Kidney (tissue), 14 donors: ENCODE data around the gene C22orf15. TPM values are rescaled to one million over a fixed set of nuclear protein-coding genes. Genes with fewer than 3 reads are reported as not detected.
A peak's percentile ranks its signal among the peaks of the same experiment; 100 is the strongest.

Experiments
- DNase-seq, 5 donors: peaks; one replicate each; pipeline ENCODE4 v3.0.0-alpha.2; 2013 to 2020
- FAIRE-seq: peaks from 2 replicates; lab custom pipeline; 2012; peaks lifted over from hg19 to GRCh38; lab: Jason Lieb, UNC
- H3K27ac ChIP-seq, 2 donors: one replicate each; pipeline ENCODE4 v1.7.0; 2013; ENCODE audit warnings: low read depth in 2 of 2, low read length in 2 of 2, inconsistent platforms in 1 of 2
- H3K27me3 ChIP-seq: one replicate; pipeline ENCODE4 v1.7.1; 2013; ENCODE audit warnings: low read length, inconsistent platforms; ENCODE audit not compliant: control insufficient read depth, insufficient read depth
- H3K36me3 ChIP-seq, 3 donors: one replicate each; pipeline versions ENCODE4 v1.7.0 to v1.7.1; 2013; ENCODE audit warnings: low read length in 3 of 3, control low read depth in 1 of 3, inconsistent platforms in 1 of 3; ENCODE audit not compliant: insufficient read depth in 3 of 3, control insufficient read depth in 2 of 3
- H3K4me1 ChIP-seq, 3 donors: one replicate each; pipeline versions ENCODE4 v1.7.0 to v1.7.1; 2013; ENCODE audit warnings: low read length in 3 of 3, inconsistent platforms in 1 of 3, low read depth in 1 of 3; ENCODE audit not compliant: control insufficient read depth in 2 of 3, insufficient read depth in 2 of 3
- H3K4me3 ChIP-seq, 3 donors: one replicate each; pipeline versions ENCODE4 v1.7.0 to v1.8.1; 2013; ENCODE audit warnings: low read length in 3 of 3, control low read depth in 1 of 3, inconsistent platforms in 1 of 3
- H3K9ac ChIP-seq, 3 donors: one replicate each; pipeline versions ENCODE4 v1.7.0 to v1.7.1; 2013; ENCODE audit warnings: low read length in 3 of 3, control low read depth in 1 of 3, inconsistent platforms in 1 of 3
- H3K9me3 ChIP-seq, 3 donors: one replicate each; pipeline versions ENCODE4 v1.7.0 to v1.7.1; 2013; ENCODE audit warnings: low read length in 3 of 3, control low read depth in 1 of 3, inconsistent platforms in 1 of 3; ENCODE audit not compliant: control insufficient read depth in 2 of 3, insufficient read depth in 1 of 3
- CTCF ChIP-seq: IDR thresholded peaks from 3 replicates; pipeline ENCODE4 v1.5.1; 2012; ENCODE audit warnings: mild to moderate bottlenecking, moderate library complexity, borderline replicate concordance; ENCODE audit not compliant: insufficient read depth; ENCODE audit errors: extremely low read depth
- intact Hi-C: fragments of 100-400 bp; cut with DNase I; formaldehyde crosslinking; loops from one replicate; pipeline ENCODE4 v1.11.1; 2022
- polyA plus RNA-seq: library from polyadenylated mRNA; stranded (reverse); fragments of 350-450 nt; fragmentation: Illumina TruSeq; extraction: RNeasy Lipid Tissue Mini Kit (QIAGEN cat#74804); gene quantifications from one replicate; pipeline ENCODE4 v1.2.3, GENCODE V29; 2014; ENCODE audit warnings: low read depth, low replicate concordance; ENCODE audit not compliant: insufficient read depth
- total RNA-seq: library from RNA; stranded (reverse); fragmentation: NEBNext Ultra II Directional; extraction: Animal tissue kit (Norgen Biotek cat#: 25700); gene quantifications from one replicate; pipeline ENCODE4 v1.2.1, GENCODE V29; 2021
- donor health status: control.
- donor health status: control.
- donor health status: control.
- donor health status: control.
- donor health status: control.
- donor health status: DM: yes; HTN: yes; CAD: no.
- donor health status: Normal renal cell carcinoma (clear cell type).

The C22orf15 gene
- total and polyA plus RNA-seq, 2 donors from 2014 or later: not detected

DNA sequence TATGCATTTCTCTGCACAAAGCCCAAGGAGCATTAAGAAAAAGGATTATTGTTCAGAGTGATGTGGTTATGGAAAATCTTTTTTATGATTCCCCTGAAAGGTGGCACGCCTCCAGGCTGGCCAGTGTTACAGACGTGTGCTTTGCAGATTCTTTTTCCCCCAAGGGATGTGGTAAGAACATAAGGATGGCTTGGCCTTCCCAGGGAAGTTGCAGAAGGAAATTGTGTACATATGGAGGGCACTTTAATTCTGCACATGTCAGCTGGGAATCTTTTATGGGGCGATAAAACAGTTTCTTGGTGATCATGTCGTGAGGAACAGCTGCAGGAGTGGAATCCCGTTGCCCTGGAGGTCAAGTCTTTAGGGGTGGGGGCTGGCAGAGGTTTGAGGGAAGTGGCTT is 33.7 kb downstream of the C22orf15 start:
- Histone ChIP-seq H3K27ac (no peak overlapping the region), H3K9ac (no peak overlapping the region), H3K4me3 (no peak overlapping the region), H3K36me3 (peaks cover 0 to 33% (median 24%) of the 10 kb centered on the region in 3 donors), H3K27me3 (no peaks in the 10 kb centered on the region), H3K4me1 (peaks cover 0 to under 1% (median 0%) of the 10 kb centered on the region in 3 donors), H3K9me3 (no peaks in the 10 kb centered on the region)
- intact Hi-C loops: no loop called here
- no peak for TF ChIP-seq CTCF
- DNase-seq (peak in 1 of 5 donors; percentile 6), FAIRE-seq (no peak)

GRCh38 chr22:23800297-23801237 is 37.8 kb downstream of the C22orf15 start:
- Histone ChIP-seq H3K4me3 (no peak overlapping the region), H3K4me1 (no peaks in the 10 kb centered on the region), H3K9me3 (no peaks in the 10 kb centered on the region), H3K9ac (no peak overlapping the region), H3K27ac (no peak overlapping the region), H3K36me3 (peaks cover 2 to 54% (median 33%) of the 10 kb centered on the region in 3 donors), H3K27me3 (no peaks in the 10 kb centered on the region)
- FAIRE-seq (no peak), DNase-seq (peak in 1 of 5 donors; percentile 52)
- no peak for TF ChIP-seq CTCF
- intact Hi-C loops: no loop called here

DNA sequence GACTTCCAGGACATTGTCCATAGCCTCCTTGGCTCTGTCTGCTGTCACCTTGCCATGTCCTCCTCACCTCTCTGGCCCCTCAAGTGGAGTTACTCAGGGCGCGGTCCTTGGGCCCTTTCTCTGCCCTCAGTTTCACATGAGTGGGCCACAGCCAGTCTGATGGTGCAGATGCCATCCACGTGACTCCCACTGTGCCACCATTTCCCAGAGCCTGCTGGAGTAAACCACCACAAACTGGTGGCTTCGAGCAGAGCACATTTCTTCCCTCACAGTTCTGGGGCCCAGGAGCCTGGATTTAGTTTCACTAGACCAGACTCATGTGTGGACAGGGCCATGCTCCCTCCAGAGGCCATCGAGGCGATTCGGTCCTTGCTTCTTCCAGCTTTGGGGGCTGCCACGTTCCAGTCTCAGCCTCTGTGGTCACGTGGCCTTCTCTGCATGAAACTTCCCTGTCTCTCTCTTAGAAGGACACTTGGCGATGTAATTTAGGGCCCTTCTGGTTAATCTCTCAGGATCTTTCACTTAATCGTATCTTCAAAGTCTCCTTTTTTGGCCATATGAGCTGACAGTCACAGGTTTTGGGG is 38.5 kb downstream of the C22orf15 start:
- Histone ChIP-seq H3K4me1 (no peaks in the 10 kb centered on the region), H3K27me3 (no peaks in the 10 kb centered on the region), H3K9me3 (no peaks in the 10 kb centered on the region), H3K27ac (no peak overlapping the region), H3K36me3 (peaks cover 7 to 58% (median 34%) of the 10 kb centered on the region in 3 donors), H3K4me3 (no peak overlapping the region), H3K9ac (no peak overlapping the region)
- intact Hi-C loops: no loop called here
- DNase-seq (peak in 1 of 5 donors; percentile 30), FAIRE-seq (no peak)
- TF ChIP-seq CTCF: no peak
